Hepatocyte (in vitro differentiated cells): ENCODE results near the gene FAM156B. TPM values are rescaled to one million over a fixed set of nuclear protein-coding genes. Genes with fewer than 3 reads are reported as not detected.
"Not testable (repeated sequence)": the region's sequence is repeated elsewhere in the genome, so short reads cannot be mapped to it uniquely, and the experiment has no call there.

Experiments
- DNase-seq: peaks from one replicate; pipeline ENCODE4 v3.0.0-alpha.2; 2016; ENCODE audit warnings: low spot score
- H2AFZ ChIP-seq: fragments of 200-600 bp; sonication (generic); 2 replicates; pipeline ENCODE4 v1.6.0; 2016; ENCODE audit warnings: antibody characterized with exemption, mild to moderate bottlenecking
- H3K27ac ChIP-seq: fragments of 200-600 bp; sonication (generic); 2 replicates; pipeline ENCODE4 v1.5.1; 2016; ENCODE audit warnings: mild to moderate bottlenecking
- H3K27me3 ChIP-seq: fragments of 200-600 bp; sonication (generic); 2 replicates; pipeline ENCODE4 v1.6.1; 2016
- H3K36me3 ChIP-seq: fragments of 200-600 bp; sonication (generic); replicated peaks from 2 replicates; pipeline ENCODE4 v1.5.1; 2016; ENCODE audit warnings: low read depth; ENCODE audit not compliant: insufficient read depth
- H3K4me1 ChIP-seq: fragments of 200-600 bp; sonication (generic); 2 replicates; pipeline ENCODE4 v1.5.1; 2016; ENCODE audit warnings: mild to moderate bottlenecking, moderate library complexity; ENCODE audit not compliant: insufficient read depth
- H3K4me2 ChIP-seq: fragments of 200-600 bp; sonication (generic); 2 replicates; pipeline ENCODE4 v1.6.0; 2016
- H3K4me3 ChIP-seq: fragments of 200-600 bp; sonication (generic); 2 replicates; pipeline ENCODE4 v1.5.1; 2016; ENCODE audit warnings: mild to moderate bottlenecking
- H3K79me2 ChIP-seq: fragments of 200-600 bp; sonication (generic); 2 replicates; pipeline ENCODE4 v1.6.0; 2017; ENCODE audit warnings: mild to moderate bottlenecking
- H3K9me2 ChIP-seq: fragments of 200-600 bp; sonication (generic); replicated peaks from 2 replicates; pipeline ENCODE4 v1.6.0; 2017; ENCODE audit warnings: mild to moderate bottlenecking; ENCODE audit not compliant: insufficient read depth
- H3K9me3 ChIP-seq: fragments of 200-600 bp; sonication (generic); 2 replicates; pipeline ENCODE4 v1.5.1; 2016; ENCODE audit warnings: low read depth, mild to moderate bottlenecking
- H4K20me1 ChIP-seq: fragments of 200-600 bp; sonication (generic); 2 replicates; pipeline ENCODE4 v1.6.0; 2016; ENCODE audit warnings: mild to moderate bottlenecking; ENCODE audit not compliant: insufficient read depth, poor library complexity, severe bottlenecking
- EZH2 ChIP-seq: fragments of 200-600 bp; sonication (generic); IDR thresholded peaks from 2 replicates; pipeline ENCODE4 v1.6.1; 2016; ENCODE audit warnings: antibody characterized with exemption, mild to moderate bottlenecking, borderline replicate concordance
- EZH2phosphoT487 ChIP-seq: fragments of 200-600 bp; sonication (generic); IDR thresholded peaks from one replicate; pipeline ENCODE4 v1.6.1; 2018; ENCODE audit warnings: antibody characterized with exemption, mild to moderate bottlenecking, low read depth, moderate library complexity; ENCODE audit not compliant: unreplicated experiment, severe bottlenecking
- WGBS: methylation state at CpG from one replicate; pipeline ENCODE4 v1.1.6; 2016; ENCODE audit warnings: low lambda C conversion rate; ENCODE audit errors: missing lambda C conversion rate; 5-methylcytosine and 5-hydroxymethylcytosine counted together
- polyA plus RNA-seq: library from polyadenylated mRNA; unstranded; fragments of >200 nt; fragmentation: Nextera tagmentation; extraction: Ambion mirVana; gene quantifications from 2 replicates; pipeline ENCODE4 v1.2.1, GENCODE V29; 2016
- total RNA-seq: library from RNA; depleted of rRNA; stranded (reverse); fragments of >200 nt; gene quantifications from 2 replicates; pipeline ENCODE4 v1.2.3, GENCODE V29; 2014
- TF ChIP-seq, protein P1 (sequence below): fragments of 200-600 bp; sonication (generic); IDR thresholded peaks from 2 replicates; pipeline ENCODE4 v1.5.1; 2016; ENCODE audit warnings: antibody characterized with exemption, mild to moderate bottlenecking; ENCODE audit not compliant: poor library complexity

Gene FAM156B
- total and polyA plus RNA-seq, 2 experiments from 2014 or later = 20.1 to 25.6 TPM

DNA sequence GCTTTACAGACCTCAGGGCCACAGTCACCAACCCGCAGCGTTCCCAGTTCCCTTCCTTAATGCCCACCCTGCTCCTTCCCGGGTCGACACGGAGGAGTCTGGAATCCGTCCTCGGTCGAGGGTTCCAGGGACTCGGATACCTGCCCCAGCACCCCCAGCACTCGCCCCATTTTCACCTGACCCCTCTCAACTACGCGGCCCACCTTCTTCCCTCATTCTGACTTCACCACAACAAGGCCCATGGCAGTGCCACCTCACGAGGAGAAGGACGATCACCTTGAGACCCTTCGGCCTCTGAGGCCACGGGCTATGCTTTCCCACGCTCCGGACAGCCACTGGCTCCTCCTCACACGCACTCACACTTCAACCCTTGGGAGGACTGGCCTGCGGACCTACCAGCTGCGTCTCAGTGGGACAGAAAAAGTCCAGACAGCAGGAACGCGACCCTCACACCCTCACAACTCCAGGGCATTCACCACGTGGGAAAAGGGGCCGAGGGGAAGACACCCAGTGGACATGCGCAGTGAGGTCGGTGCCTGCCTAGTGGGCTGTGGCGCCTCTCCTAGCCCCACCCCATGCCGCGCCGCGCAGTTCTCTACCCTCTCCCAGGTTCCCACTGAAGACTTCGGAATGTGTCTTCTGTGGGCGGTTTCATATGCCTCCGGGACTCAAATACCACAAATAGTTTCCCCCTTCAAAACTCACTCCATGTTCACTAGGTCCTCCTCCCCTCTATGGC, 29.4 kb upstream of the FAM156B start, which contains the start of gene XAGE3:
XAGE3 (minus strand) TSS at position 474 of the 739 bp plus-strand sequence. CDS start 950 bp downstream, outside the sequence.
- Histone ChIP-seq H3K4me2 (no peak within 1 kb of the TSS), H2AFZ (no peak within 1 kb of the TSS), H3K79me2 (no peaks in the 10 kb centered on the region), H3K4me3 (no peak within 1 kb of the TSS), H3K9me3 (no peaks in the 10 kb centered on the region), H3K27ac (no peak within 1 kb of the TSS), H4K20me1 (no peaks in the 10 kb centered on the region), H3K36me3 (no peaks in the 10 kb centered on the region), H3K9me2 (no peaks in the 10 kb centered on the region), H3K27me3 (no peaks in the 10 kb centered on the region), H3K4me1 (no peaks in the 10 kb centered on the region)
- 89% methylated on average over 31 of the region's 35 CpGs for WGBS
- TF ChIP-seq EZH2 (no peak), EZH2phosphoT487 (no peak)
- TF ChIP-seq, protein P1, sequence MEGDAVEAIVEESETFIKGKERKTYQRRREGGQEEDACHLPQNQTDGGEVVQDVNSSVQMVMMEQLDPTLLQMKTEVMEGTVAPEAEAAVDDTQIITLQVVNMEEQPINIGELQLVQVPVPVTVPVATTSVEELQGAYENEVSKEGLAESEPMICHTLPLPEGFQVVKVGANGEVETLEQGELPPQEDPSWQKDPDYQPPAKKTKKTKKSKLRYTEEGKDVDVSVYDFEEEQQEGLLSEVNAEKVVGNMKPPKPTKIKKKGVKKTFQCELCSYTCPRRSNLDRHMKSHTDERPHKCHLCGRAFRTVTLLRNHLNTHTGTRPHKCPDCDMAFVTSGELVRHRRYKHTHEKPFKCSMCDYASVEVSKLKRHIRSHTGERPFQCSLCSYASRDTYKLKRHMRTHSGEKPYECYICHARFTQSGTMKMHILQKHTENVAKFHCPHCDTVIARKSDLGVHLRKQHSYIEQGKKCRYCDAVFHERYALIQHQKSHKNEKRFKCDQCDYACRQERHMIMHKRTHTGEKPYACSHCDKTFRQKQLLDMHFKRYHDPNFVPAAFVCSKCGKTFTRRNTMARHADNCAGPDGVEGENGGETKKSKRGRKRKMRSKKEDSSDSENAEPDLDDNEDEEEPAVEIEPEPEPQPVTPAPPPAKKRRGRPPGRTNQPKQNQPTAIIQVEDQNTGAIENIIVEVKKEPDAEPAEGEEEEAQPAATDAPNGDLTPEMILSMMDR = no peak
- DNase-seq = no peak

DNA sequence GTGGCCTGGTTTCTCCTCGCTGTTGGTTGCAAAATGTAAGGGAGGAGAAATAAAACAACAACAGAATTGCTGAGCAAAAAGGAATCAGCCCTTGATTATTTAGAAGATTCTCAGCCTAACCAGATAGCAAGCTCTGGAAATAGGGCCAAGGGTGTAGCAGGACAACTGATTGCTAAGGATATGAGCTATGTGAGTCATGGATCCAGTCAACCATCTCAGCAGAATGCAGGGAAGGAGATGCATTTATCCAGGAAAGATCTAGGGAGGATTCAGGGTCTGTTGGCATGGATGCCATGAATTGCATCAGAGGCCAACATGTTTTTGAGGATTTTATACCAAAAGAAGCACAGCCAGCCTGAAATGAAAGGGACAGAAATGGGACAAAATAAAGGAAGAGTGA, 27.1 kb upstream of the FAM156B start:
- no peaks in the 10 kb centered on the region for H3K36me3 ChIP-seq
- TF ChIP-seq EZH2 = no peak
- 53% methylated on average over 1 of the region's 1 CpG for WGBS

GRCh38 chrX:52873825-52874224, 23.3 kb upstream of the FAM156B start:
- H2AFZ ChIP-seq, H3K4me2 ChIP-seq, H3K27ac ChIP-seq, H3K79me2 ChIP-seq, H3K36me3 ChIP-seq, H3K27me3 ChIP-seq, H3K4me1 ChIP-seq, H4K20me1 ChIP-seq, H3K4me3 ChIP-seq, DNase-seq, H3K9me3 ChIP-seq, H3K9me2 ChIP-seq: not testable (repeated sequence)

More for the DNA sequence above, 27.1 kb upstream of the FAM156B start:
- no peak overlapping the region for H3K4me3 ChIP-seq
- H3K9me2 ChIP-seq = no peaks in the 10 kb centered on the region
- H3K9me3 ChIP-seq = no peaks in the 10 kb centered on the region
- H4K20me1 ChIP-seq = no peaks in the 10 kb centered on the region
- H3K4me2 ChIP-seq = no peak overlapping the region
- DNase-seq = no peak
- H3K27ac ChIP-seq = no peak overlapping the region
- no peak overlapping the region for H2AFZ ChIP-seq
- H3K79me2 ChIP-seq = no peaks in the 10 kb centered on the region
- no peaks in the 10 kb centered on the region for H3K4me1 ChIP-seq
- H3K27me3 ChIP-seq = no peaks in the 10 kb centered on the region

DNA sequence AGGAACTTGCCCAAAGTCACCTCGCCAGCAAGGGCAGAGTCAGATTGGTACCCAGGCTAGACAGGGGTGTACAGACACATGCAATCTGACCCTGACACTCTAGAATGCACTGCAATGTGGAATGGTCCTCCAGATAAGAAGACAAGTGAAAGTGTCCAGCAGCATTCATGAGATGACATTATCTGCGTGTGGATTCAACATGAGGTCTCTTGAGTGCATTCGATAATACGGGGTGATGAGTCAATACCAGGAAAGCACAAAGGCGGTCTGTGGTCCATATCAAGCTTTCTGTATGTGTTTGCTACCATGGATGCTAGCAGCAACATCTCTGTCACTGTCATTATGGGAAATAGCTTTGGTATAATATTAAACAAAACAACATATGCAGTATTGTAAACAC, 22.5 kb upstream of the FAM156B start:
- WGBS = 68% methylated on average over 5 of the region's 5 CpGs
- H3K4me1 ChIP-seq = no peaks in the 10 kb centered on the region
- TF ChIP-seq, protein P1 = no peak
- no peak for TF ChIP-seq EZH2phosphoT487
- TF ChIP-seq EZH2 = no peak

DNA sequence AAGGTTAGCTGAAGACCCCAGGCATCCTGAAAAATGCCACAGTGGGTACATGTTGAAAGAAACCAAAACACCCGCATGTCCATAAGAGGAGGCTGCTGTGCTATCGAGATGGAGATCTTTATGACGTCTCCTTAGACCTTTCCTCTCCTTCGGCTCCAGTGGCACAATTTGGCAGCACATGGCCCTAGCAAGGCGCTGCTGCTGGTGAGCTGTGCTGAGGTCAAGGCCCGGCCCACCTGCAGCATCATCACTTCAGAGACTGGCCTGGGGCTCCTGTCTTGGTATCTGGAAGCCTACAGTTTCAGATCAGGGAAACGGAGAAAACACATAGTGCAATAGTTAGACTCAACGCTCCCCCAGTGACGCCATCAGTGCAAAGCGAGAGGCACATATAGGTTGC, 21.7 kb upstream of the FAM156B start:
- H3K9me2 ChIP-seq, H3K9me3 ChIP-seq, H2AFZ ChIP-seq, H4K20me1 ChIP-seq, H3K4me2 ChIP-seq, H3K4me3 ChIP-seq, H3K36me3 ChIP-seq, DNase-seq, H3K4me1 ChIP-seq, H3K79me2 ChIP-seq, H3K27ac ChIP-seq, H3K27me3 ChIP-seq: not testable (repeated sequence)
- 69% methylated on average over 7 of the region's 10 CpGs for WGBS

More for the DNA sequence above, 22.5 kb upstream of the FAM156B start:
- Histone ChIP-seq H3K9me3 (no peaks in the 10 kb centered on the region), H2AFZ (no peak overlapping the region), H3K9me2 (no peaks in the 10 kb centered on the region), H3K36me3 (no peaks in the 10 kb centered on the region), H3K4me3 (no peak overlapping the region), H4K20me1 (no peaks in the 10 kb centered on the region), H3K27me3 (no peaks in the 10 kb centered on the region), H3K79me2 (no peaks in the 10 kb centered on the region), H3K4me2 (no peak overlapping the region), H3K27ac (no peak overlapping the region)
- DNase-seq = no peak

GRCh38 chrX:52876386-52876785, 20.7 kb upstream of the FAM156B start:
- H3K27me3 ChIP-seq, H4K20me1 ChIP-seq, H3K4me2 ChIP-seq, H3K4me1 ChIP-seq, H3K79me2 ChIP-seq, DNase-seq, H2AFZ ChIP-seq, H3K4me3 ChIP-seq, H3K9me2 ChIP-seq, H3K27ac ChIP-seq, H3K36me3 ChIP-seq, H3K9me3 ChIP-seq: not testable (repeated sequence)
- WGBS = 50% methylated on average over 6 of the region's 6 CpGs

DNA sequence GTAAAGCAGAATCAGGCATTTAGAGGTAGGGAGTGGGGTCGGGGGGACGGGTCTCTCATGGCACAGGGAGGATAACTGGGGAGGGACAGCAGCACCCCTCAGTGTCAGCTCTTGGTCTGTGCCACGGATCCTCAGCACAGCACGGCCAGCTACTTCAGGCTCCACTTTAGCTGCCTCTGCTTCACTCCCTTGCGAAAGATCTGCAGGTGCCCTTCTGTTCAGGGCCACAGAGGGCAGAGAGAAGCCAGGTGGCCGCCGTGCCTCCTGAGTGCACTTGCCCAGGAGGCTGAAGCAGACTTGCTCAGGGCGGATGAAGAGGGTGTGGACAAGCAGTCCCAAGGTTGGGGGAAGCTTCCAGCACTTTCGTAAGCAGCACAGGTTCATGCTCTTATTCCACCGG, 9.7 kb upstream of the FAM156B start:
- not testable (repeated sequence) for H3K79me2 ChIP-seq, H3K4me1 ChIP-seq, H3K9me2 ChIP-seq, H2AFZ ChIP-seq, H4K20me1 ChIP-seq, DNase-seq, H3K27ac ChIP-seq, H3K4me2 ChIP-seq, H3K9me3 ChIP-seq, H3K27me3 ChIP-seq, H3K4me3 ChIP-seq, H3K36me3 ChIP-seq
- WGBS = no CpG with 5 or more reads among the region's 10 CpGs
